H54 (cell line): Measurements from ENCODE around the gene LRRN2.

ENCODE experiments used
- DNase-seq: peaks from one replicate; pipeline ENCODE4 v3.0.0; 2011; ENCODE audit warnings: low spot score, mixed read lengths; ENCODE audit not compliant: insufficient read length
- FAIRE-seq: peaks from 3 replicates; lab custom pipeline; 2011; peaks lifted over from hg19 to GRCh38; lab: Jason Lieb, UNC
- POLR2A ChIP-seq: IDR thresholded peaks from 2 replicates; pipeline ENCODE4 v1.6.1; 2011; ENCODE audit warnings: low read depth, mild to moderate bottlenecking, low read length

LRRN2 gene

DNA sequence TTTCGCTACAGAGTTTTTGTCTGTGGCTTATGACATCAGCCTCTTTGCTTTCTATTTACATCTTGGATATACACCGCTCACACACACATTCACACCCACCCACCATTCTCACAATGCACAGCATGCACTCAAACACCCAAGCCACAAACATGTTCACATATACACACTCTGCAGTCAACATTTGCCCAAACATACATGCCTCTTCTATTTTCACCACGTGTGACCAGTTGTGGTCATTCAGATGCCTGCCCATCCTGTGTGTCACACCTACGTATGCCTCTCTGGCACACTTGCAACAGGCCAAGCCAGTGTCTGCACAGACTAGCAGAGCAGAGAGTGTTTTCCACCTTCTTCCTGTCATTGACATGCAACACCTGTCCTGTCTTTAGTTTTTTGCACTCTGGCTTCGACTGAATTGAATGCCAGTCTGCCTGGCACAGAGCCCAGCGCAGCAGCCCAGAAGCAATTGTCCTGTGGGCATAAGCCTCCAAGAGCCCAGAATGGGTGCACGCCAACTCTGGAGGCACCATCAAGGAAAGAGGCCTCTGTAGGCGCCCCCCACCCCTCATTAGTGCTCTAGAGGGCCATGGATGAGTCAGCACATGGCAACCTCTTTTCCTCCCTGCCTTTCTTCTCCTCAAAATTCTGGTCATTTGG lies 37.7 kb upstream of the LRRN2 start:
- DNase-seq (no peak), FAIRE-seq (no peak)
- no peak for TF ChIP-seq POLR2A

DNA sequence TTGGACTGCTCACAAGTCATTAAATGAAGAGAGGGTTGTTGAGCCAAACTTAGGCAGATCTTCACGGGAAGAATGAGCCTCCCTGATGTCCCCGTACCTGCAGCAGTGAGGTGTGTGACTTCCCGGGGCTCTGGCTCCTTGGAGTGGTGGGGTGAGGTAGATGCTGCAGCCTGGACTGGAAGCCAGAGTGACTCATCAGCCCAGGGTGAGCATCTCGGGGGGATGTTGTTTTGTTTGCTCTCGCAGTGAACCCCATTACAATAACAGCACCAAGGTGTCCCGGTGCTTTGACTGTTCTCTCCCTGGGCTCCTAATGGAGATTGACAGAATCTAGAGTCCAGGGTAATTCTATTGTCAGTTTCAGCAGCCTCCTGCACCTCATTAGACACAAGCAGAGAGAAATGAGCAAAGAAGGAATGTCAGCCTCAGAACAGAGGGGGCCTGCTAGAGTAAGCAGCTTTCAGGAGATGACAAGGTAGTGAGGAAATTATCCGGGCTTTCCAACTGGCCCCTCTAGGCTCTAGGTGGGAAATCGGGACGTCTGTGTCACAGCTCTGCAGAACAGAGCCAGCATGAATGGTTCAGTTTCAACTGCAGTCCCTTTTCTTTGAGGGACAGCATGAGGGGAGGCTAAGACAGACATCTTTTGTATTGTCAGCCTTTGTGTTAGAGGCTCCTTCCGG lies 36.0 kb upstream of the LRRN2 start:
- FAIRE-seq (no peak), DNase-seq (no peak)
- TF ChIP-seq POLR2A: no peak

DNA sequence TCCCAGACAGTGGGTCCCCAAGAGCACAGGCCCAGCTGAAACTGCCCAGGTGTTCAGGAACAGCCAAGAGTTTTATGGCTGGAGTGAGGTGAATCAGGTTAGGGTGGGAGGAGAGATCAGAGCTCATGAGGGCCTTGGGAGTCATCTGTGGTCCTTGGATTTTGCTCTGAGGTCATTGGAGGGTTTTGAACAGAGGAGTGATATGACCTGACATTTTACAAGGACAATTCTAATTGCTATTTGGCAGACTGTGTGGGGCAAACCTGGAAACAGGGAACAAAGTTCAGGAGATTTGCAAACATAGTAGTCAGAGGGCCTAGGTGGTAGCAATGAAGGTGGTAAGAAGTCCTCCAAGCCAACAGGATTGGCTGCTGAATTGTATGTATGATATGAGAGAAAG lies 31.1 kb upstream of the LRRN2 start:
- FAIRE-seq (no peak), DNase-seq (no peak)
- TF ChIP-seq POLR2A: no peak

GRCh38 chr1:204714861-204715511 lies 29.4 kb upstream of the LRRN2 start:
- TF ChIP-seq POLR2A: no peak
- DNase-seq: no peak
- FAIRE-seq: no peak

DNA sequence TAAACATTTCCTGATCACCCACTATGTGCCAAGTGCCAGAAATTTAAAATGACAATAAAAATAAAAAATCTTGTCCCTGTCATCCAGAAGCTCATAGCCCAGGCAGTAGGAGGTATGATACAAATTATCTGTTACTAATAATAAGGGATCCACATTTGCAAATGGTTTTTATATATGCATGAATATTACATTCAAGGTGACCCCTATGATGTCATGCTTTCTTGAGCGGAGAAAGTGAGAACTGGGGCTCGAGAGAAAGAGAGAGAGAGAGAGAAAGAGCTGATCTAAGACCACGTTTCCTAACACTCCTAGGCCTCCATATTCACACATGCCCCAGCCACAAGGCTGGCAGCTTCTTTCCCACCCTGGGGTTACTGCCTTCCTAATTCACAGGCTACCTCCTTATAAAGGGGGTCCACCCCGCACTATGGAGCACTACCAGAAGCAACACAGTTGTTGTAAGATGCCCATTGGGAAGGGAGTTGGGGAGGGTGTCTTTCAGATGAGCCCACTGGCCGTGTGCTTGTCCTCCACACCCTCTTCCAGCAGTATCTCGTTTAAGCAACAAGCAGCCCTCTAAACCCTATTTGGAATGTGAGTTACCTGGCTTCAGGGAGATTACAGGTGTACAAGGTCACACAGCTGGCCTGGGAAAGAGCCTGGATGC lies 28.8 kb upstream of the LRRN2 start:
- TF ChIP-seq POLR2A: no peak
- FAIRE-seq: no peak
- DNase-seq: no peak

- DNase-seq (no peak), FAIRE-seq (no peak)
- no peak for TF ChIP-seq POLR2A
Observed at GRCh38 chr1:204713541-204713940, 28.0 kb upstream of the LRRN2 start.

GRCh38 chr1:204712708-204713430 lies 27.3 kb upstream of the LRRN2 start:
- FAIRE-seq (no peak), DNase-seq (no peak)
- no peak for TF ChIP-seq POLR2A

GRCh38 chr1:204711947-204712701 lies 26.6 kb upstream of the LRRN2 start:
- DNase-seq (no peak), FAIRE-seq (no peak)
- no peak for TF ChIP-seq POLR2A

- FAIRE-seq: no peak
- no peak for TF ChIP-seq POLR2A
- no peak for DNase-seq
Observed at GRCh38 chr1:204711103-204711946, 25.8 kb upstream of the LRRN2 start.

DNA sequence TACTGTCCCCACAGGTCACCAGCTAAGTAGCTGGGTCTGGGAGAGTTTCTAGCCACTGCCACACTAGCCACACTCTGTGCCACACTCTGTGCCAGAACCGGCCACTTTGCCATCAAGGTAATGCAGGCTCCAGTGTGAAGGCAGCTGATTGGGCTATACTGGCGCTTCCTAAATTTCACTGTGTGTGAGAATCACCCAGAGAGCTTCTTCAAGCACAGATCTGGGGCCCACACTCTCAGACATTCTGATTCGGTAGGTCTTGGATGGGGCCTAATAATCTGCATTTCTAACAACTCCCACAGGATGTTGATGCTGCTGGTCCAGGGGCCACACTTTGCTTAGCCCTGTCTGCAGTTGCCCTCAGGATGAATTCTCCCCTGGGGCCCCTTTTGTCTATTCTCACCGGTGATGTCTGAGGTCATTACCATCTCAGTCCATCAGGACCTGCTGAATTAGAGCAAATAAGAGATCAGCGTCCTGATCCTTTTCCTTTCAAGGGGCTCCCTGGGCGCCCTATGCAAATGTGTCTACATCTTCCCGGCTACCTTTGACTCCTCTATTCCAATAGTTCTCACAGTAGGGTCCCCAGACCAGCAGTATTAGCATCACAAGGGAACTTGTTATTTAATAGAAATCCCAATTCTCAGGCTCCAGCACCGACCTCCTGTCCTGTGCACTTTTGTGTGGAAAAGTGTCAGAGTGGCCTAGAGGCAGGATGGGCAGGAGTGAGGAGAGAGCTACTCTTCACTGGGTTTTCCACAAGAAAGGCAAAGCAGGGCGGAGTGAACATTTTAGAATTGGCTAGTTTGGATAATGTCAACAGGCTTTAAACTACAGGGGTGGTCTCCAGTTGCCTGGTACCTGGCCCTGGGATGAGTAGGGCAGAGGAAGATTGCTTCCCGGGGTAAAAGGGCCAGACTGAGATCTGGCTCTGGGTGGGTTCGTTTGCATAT lies 24.7 kb upstream of the LRRN2 start:
- DNase-seq: no peak
- FAIRE-seq: no peak
- TF ChIP-seq POLR2A: no peak

GRCh38 chr1:204709021-204709420 lies 23.5 kb upstream of the LRRN2 start:
- no peak for TF ChIP-seq POLR2A
- no peak for FAIRE-seq
- DNase-seq: no peak
